GM19397 (cell line): ENCODE results near the gene BARD1.
A peak's percentile ranks its signal among the peaks of the same experiment; 100 is the strongest.
"Not testable (repeated sequence)": the region's sequence is repeated elsewhere in the genome, so short reads cannot be mapped to it uniquely, and the experiment has no call there.

Source experiments
- ATAC-seq: cut with Tn5 transposase; IDR thresholded peaks from one replicate; pipeline ENCODE4 v1.9.1; 2021; ENCODE audit warnings: mild to moderate bottlenecking, moderate library complexity; ENCODE audit not compliant: unreplicated experiment

Gene BARD1

GRCh38 chr2:214808981-214809750 lies at the start of gene BARD1:
Gene BARD1, minus strand, starts transcription at chr2:214809683. Its CDS starts 114 bp downstream, at chr2:214809569.
- ATAC-seq = peak; percentile 26

- ATAC-seq = no peak
Measured at GRCh38 chr2:214856137-214856536, 46.7 kb upstream of the BARD1 start.

GRCh38 chr2:214853906-214854305 lies 44.4 kb upstream of the BARD1 start:
- ATAC-seq = no peak

GRCh38 chr2:214843823-214844222 lies 34.3 kb upstream of the BARD1 start:
- ATAC-seq = no peak

- no peak for ATAC-seq
Measured at GRCh38 chr2:214839464-214839863, 30.0 kb upstream of the BARD1 start.

- no peak for ATAC-seq
Measured at GRCh38 chr2:214837466-214837865, 28.0 kb upstream of the BARD1 start.

- no peak for ATAC-seq
Measured at GRCh38 chr2:214836568-214836967, 27.1 kb upstream of the BARD1 start.

GRCh38 chr2:214830794-214831346 lies 21.4 kb upstream of the BARD1 start:
- no peak for ATAC-seq

GRCh38 chr2:214816008-214816533 lies 6.6 kb upstream of the BARD1 start:
- no peak for ATAC-seq

- ATAC-seq = no peak
Measured at GRCh38 chr2:214810671-214811070, 1.2 kb upstream of the BARD1 start.

GRCh38 chr2:214809751-214810564 lies 475 bp upstream of the BARD1 start:
- ATAC-seq = peak; percentile 90

- no peak for ATAC-seq
Measured at GRCh38 chr2:214807653-214808052, 1.8 kb downstream of the BARD1 start.

GRCh38 chr2:214801768-214802397 lies 7.6 kb downstream of the BARD1 start:
- ATAC-seq = no peak

- ATAC-seq = no peak
Measured at GRCh38 chr2:214801068-214801467, 8.4 kb downstream of the BARD1 start.

GRCh38 chr2:214800180-214800579 lies 9.3 kb downstream of the BARD1 start:
- no peak for ATAC-seq

GRCh38 chr2:214796911-214797310 lies 12.6 kb downstream of the BARD1 start:
- ATAC-seq = no peak

- not testable (repeated sequence) for ATAC-seq
Measured at GRCh38 chr2:214783181-214783580, 26.3 kb downstream of the BARD1 start.

GRCh38 chr2:214782671-214783070 lies 26.8 kb downstream of the BARD1 start:
- no peak for ATAC-seq

- no peak for ATAC-seq
Measured at GRCh38 chr2:214781226-214781625, 28.3 kb downstream of the BARD1 start.

GRCh38 chr2:214775971-214776370 lies 33.5 kb downstream of the BARD1 start:
- ATAC-seq = no peak

GRCh38 chr2:214774108-214774507 lies 35.4 kb downstream of the BARD1 start:
- ATAC-seq = no peak
